HEK293 (cell line): ENCODE results near the gene TEX19.

Source experiments
- FEZF1 ChIP-seq: fragments of 450-650 bp; formaldehyde crosslinking; IDR thresholded peaks from 2 replicates; pipeline ENCODE4 v1.5.1; 2016; ENCODE audit warnings: missing biosample characterization, missing genetic modification characterization
- GLIS1 ChIP-seq: fragments of 450-650 bp; formaldehyde crosslinking; IDR thresholded peaks from 2 replicates; pipeline ENCODE4 v1.5.1; 2016; ENCODE audit warnings: missing biosample characterization, missing genetic modification characterization
- HOXD13 ChIP-seq: sonication (generic); formaldehyde crosslinking; IDR thresholded peaks from 2 replicates; pipeline ENCODE4 v1.8.0; 2022; ENCODE audit warnings: missing genetic modification reagents, borderline replicate concordance
- KLF1 ChIP-seq: fragments of 450-650 bp; formaldehyde crosslinking; IDR thresholded peaks from 2 replicates; pipeline ENCODE4 v1.5.1; 2016; ENCODE audit warnings: missing biosample characterization, missing genetic modification characterization
- KLF10 ChIP-seq: fragments of 450-650 bp; IDR thresholded peaks from 2 replicates; pipeline ENCODE4 v1.5.1; 2018; ENCODE audit warnings: missing biosample characterization, mild to moderate bottlenecking, missing genetic modification characterization
- KLF16 ChIP-seq: fragments of 450-650 bp; formaldehyde crosslinking; IDR thresholded peaks from 2 replicates; pipeline ENCODE4 v1.5.1; 2017; ENCODE audit warnings: missing biosample characterization, missing genetic modification characterization
- KLF7 ChIP-seq: fragments of 450-650 bp; formaldehyde crosslinking; IDR thresholded peaks from 2 replicates; pipeline ENCODE4 v1.5.1; 2016; ENCODE audit warnings: missing biosample characterization, missing genetic modification characterization, borderline replicate concordance
- SP7 ChIP-seq: fragments of 450-650 bp; formaldehyde crosslinking; IDR thresholded peaks from 2 replicates; pipeline ENCODE4 v1.5.1; 2016; ENCODE audit warnings: missing biosample characterization, missing genetic modification characterization
- ZBTB17 ChIP-seq: fragments of 450-650 bp; formaldehyde crosslinking; IDR thresholded peaks from 2 replicates; pipeline ENCODE4 v1.5.1; 2016; ENCODE audit warnings: missing biosample characterization, missing genetic modification characterization
- ZBTB20 ChIP-seq: fragments of 450-650 bp; formaldehyde crosslinking; IDR thresholded peaks from 2 replicates; pipeline ENCODE4 v1.5.1; 2016; ENCODE audit warnings: missing biosample characterization, missing genetic modification characterization
- ZBTB7A ChIP-seq: fragments of 450-650 bp; formaldehyde crosslinking; IDR thresholded peaks from 2 replicates; pipeline ENCODE4 v1.5.1; 2016; ENCODE audit warnings: low read depth, missing biosample characterization, missing genetic modification characterization
- ZEB2 ChIP-seq: fragments of 450-650 bp; formaldehyde crosslinking; IDR thresholded peaks from 2 replicates; pipeline ENCODE4 v1.5.1; 2016; ENCODE audit warnings: missing biosample characterization, missing genetic modification characterization
- ZFP37 ChIP-seq: fragments of 450-650 bp; formaldehyde crosslinking; IDR thresholded peaks from 2 replicates; pipeline ENCODE4 v1.5.1; 2016; ENCODE audit warnings: missing biosample characterization, missing genetic modification characterization
- ZIC2 ChIP-seq: fragments of 450-650 bp; formaldehyde crosslinking; IDR thresholded peaks from 2 replicates; pipeline ENCODE4 v1.5.1; 2016; ENCODE audit warnings: missing biosample characterization, missing genetic modification characterization
- ZNF16 ChIP-seq: fragments of 450-650 bp; formaldehyde crosslinking; IDR thresholded peaks from 2 replicates; pipeline ENCODE4 v1.5.1; 2016; ENCODE audit warnings: low read depth, missing biosample characterization, missing genetic modification characterization
- ZNF202 ChIP-seq: fragments of 450-650 bp; formaldehyde crosslinking; IDR thresholded peaks from 2 replicates; pipeline ENCODE4 v1.5.1; 2016; ENCODE audit warnings: missing biosample characterization, missing genetic modification characterization, borderline replicate concordance
- ZNF280D ChIP-seq: fragments of 450-650 bp; formaldehyde crosslinking; IDR thresholded peaks from 2 replicates; pipeline ENCODE4 v1.5.1; 2016; ENCODE audit warnings: missing biosample characterization, missing genetic modification characterization
- ZNF335 ChIP-seq: fragments of 450-650 bp; formaldehyde crosslinking; conservative IDR thresholded peaks from 2 replicates; pipeline ENCODE4 v1.5.1; 2016; ENCODE audit warnings: missing biosample characterization, missing genetic modification characterization
- ZNF423 ChIP-seq: fragments of 450-650 bp; formaldehyde crosslinking; IDR thresholded peaks from 2 replicates; pipeline ENCODE4 v1.5.1; 2016; ENCODE audit warnings: missing biosample characterization, missing genetic modification characterization
- ZNF510 ChIP-seq: fragments of 450-650 bp; formaldehyde crosslinking; IDR thresholded peaks from 2 replicates; pipeline ENCODE4 v1.5.1; 2018; ENCODE audit warnings: mild to moderate bottlenecking, missing genetic modification characterization, missing biosample characterization; ENCODE audit not compliant: insufficient replicate concordance
- ZNF530 ChIP-seq: fragments of 450-650 bp; formaldehyde crosslinking; IDR thresholded peaks from 2 replicates; pipeline ENCODE4 v1.5.1; 2016; ENCODE audit warnings: low read depth, missing biosample characterization, missing genetic modification characterization
- ZNF561 ChIP-seq: fragments of 450-650 bp; IDR thresholded peaks from 2 replicates; pipeline ENCODE4 v1.5.1; 2018; ENCODE audit warnings: missing biosample characterization, missing genetic modification characterization, borderline replicate concordance
- ZNF626 ChIP-seq: fragments of 450-650 bp; sonication (Bioruptor Pico); formaldehyde crosslinking; IDR thresholded peaks from 2 replicates; pipeline ENCODE4 v1.5.1; 2018; ENCODE audit warnings: missing biosample characterization, missing genetic modification characterization, inconsistent platforms
- ZNF768 ChIP-seq: fragments of 450-650 bp; formaldehyde crosslinking; IDR thresholded peaks from 2 replicates; pipeline ENCODE4 v1.5.1; 2018; ENCODE audit warnings: missing biosample characterization, mild to moderate bottlenecking, missing genetic modification characterization
- ZSCAN30 ChIP-seq: fragments of 450-650 bp; IDR thresholded peaks from 2 replicates; pipeline ENCODE4 v1.5.1; 2018; ENCODE audit warnings: missing biosample characterization, mild to moderate bottlenecking, missing genetic modification characterization, moderate library complexity
- TF ChIP-seq, protein P1 (sequence below): fragments of 450-650 bp; formaldehyde crosslinking; IDR thresholded peaks from 2 replicates; pipeline ENCODE4 v1.5.1; 2016; ENCODE audit warnings: missing biosample characterization, missing genetic modification characterization, borderline replicate concordance
- TF ChIP-seq, protein P2 (sequence below): fragments of 450-650 bp; formaldehyde crosslinking; IDR thresholded peaks from 2 replicates; pipeline ENCODE4 v1.5.1; 2016; ENCODE audit warnings: missing biosample characterization, missing genetic modification characterization

The TEX19 gene

GRCh38 chr17:82330322-82331239 is 28.5 kb upstream of the TEX19 start (continued):
- TF ChIP-seq HOXD13, result peak; percentile 34; the same call in 1 of the 2 replicates
- TF ChIP-seq ZNF561 (tag by site-specific recombination), result peak; percentile 68; the same call in 1 of the 2 replicates
- no peak for TF ChIP-seq ZNF626 (tag by site-specific recombination)
- TF ChIP-seq ZNF530 (tag by site-specific recombination), result no peak
- TF ChIP-seq ZFP37 (tag by site-specific recombination), result no peak
- TF ChIP-seq, protein P1, sequence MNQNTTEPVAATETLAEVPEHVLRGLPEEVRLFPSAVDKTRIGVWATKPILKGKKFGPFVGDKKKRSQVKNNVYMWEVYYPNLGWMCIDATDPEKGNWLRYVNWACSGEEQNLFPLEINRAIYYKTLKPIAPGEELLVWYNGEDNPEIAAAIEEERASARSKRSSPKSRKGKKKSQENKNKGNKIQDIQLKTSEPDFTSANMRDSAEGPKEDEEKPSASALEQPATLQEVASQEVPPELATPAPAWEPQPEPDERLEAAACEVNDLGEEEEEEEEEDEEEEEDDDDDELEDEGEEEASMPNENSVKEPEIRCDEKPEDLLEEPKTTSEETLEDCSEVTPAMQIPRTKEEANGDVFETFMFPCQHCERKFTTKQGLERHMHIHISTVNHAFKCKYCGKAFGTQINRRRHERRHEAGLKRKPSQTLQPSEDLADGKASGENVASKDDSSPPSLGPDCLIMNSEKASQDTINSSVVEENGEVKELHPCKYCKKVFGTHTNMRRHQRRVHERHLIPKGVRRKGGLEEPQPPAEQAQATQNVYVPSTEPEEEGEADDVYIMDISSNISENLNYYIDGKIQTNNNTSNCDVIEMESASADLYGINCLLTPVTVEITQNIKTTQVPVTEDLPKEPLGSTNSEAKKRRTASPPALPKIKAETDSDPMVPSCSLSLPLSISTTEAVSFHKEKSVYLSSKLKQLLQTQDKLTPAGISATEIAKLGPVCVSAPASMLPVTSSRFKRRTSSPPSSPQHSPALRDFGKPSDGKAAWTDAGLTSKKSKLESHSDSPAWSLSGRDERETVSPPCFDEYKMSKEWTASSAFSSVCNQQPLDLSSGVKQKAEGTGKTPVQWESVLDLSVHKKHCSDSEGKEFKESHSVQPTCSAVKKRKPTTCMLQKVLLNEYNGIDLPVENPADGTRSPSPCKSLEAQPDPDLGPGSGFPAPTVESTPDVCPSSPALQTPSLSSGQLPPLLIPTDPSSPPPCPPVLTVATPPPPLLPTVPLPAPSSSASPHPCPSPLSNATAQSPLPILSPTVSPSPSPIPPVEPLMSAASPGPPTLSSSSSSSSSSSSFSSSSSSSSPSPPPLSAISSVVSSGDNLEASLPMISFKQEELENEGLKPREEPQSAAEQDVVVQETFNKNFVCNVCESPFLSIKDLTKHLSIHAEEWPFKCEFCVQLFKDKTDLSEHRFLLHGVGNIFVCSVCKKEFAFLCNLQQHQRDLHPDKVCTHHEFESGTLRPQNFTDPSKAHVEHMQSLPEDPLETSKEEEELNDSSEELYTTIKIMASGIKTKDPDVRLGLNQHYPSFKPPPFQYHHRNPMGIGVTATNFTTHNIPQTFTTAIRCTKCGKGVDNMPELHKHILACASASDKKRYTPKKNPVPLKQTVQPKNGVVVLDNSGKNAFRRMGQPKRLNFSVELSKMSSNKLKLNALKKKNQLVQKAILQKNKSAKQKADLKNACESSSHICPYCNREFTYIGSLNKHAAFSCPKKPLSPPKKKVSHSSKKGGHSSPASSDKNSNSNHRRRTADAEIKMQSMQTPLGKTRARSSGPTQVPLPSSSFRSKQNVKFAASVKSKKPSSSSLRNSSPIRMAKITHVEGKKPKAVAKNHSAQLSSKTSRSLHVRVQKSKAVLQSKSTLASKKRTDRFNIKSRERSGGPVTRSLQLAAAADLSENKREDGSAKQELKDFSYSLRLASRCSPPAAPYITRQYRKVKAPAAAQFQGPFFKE (tag by site-specific recombination), result no peak
- TF ChIP-seq SP7 (tag by site-specific recombination), result peak; percentile 75; the same call in 1 of the 2 replicates
- peak; percentile 67 for TF ChIP-seq KLF1 (tag by site-specific recombination)
- peak; percentile 96 for TF ChIP-seq GLIS1 (tag by site-specific recombination)
- peak; percentile 53; the same call in 1 of the 2 replicates for TF ChIP-seq KLF10 (tag by site-specific recombination)
- TF ChIP-seq ZIC2 (tag by site-specific recombination), result peak; percentile 98
- no peak for TF ChIP-seq ZNF768 (tag by site-specific recombination)
- TF ChIP-seq ZNF335 (tag by site-specific recombination), result peak; percentile 69
- peak; percentile 82 for TF ChIP-seq ZBTB17
- peak; percentile 89 for TF ChIP-seq ZNF423
- TF ChIP-seq KLF7 (tag by site-specific recombination), result peak; percentile 71; the same call in 1 of the 2 replicates
- TF ChIP-seq ZBTB20, result 0 out of 2 replicates have a peak, but pooled peaks have one; percentile 19
- no peak for TF ChIP-seq ZNF510 (tag by site-specific recombination)
- peak; percentile 80 for TF ChIP-seq ZBTB7A (tag by site-specific recombination)
- TF ChIP-seq ZNF202, result no peak
- TF ChIP-seq ZSCAN30, result peak; percentile 91
- TF ChIP-seq KLF16 (tag by site-specific recombination), result 0 out of 2 replicates have a peak, but pooled peaks have one; percentile 22
- TF ChIP-seq ZEB2 (tag by site-specific recombination), result peak; percentile 88
- TF ChIP-seq ZNF280D (tag by site-specific recombination), result no peak
- TF ChIP-seq, protein P2, sequence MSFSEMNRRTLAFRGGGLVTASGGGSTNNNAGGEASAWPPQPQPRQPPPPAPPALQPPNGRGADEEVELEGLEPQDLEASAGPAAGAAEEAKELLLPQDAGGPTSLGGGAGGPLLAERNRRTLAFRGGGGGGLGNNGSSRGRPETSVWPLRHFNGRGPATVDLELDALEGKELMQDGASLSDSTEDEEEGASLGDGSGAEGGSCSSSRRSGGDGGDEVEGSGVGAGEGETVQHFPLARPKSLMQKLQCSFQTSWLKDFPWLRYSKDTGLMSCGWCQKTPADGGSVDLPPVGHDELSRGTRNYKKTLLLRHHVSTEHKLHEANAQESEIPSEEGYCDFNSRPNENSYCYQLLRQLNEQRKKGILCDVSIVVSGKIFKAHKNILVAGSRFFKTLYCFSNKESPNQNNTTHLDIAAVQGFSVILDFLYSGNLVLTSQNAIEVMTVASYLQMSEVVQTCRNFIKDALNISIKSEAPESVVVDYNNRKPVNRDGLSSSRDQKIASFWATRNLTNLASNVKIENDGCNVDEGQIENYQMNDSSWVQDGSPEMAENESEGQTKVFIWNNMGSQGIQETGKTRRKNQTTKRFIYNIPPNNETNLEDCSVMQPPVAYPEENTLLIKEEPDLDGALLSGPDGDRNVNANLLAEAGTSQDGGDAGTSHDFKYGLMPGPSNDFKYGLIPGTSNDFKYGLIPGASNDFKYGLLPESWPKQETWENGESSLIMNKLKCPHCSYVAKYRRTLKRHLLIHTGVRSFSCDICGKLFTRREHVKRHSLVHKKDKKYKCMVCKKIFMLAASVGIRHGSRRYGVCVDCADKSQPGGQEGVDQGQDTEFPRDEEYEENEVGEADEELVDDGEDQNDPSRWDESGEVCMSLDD (tag by site-specific recombination), result peak; percentile 87
- no peak for TF ChIP-seq ZNF16 (tag by site-specific recombination)
- TF ChIP-seq FEZF1, result no peak
